PC-9 (cell line): ENCODE results near the gene BTAF1. TPM values are rescaled to one million over a fixed set of nuclear protein-coding genes. Genes with fewer than 3 reads are reported as not detected.

ENCODE experiments used
- BruUV-seq: library from RNA; stranded (reverse); fragments of 400-500 nt; replicated peaks from 2 replicates; lab custom pipeline; 2021; lab: Mats Ljungman, UMichigan
- CTCF ChIA-PET: fragments of 300-600 bp; sonication (Branson Sonifier 250); formaldehyde crosslinking; loops from one replicate; lab custom pipeline; 2022; ENCODE audit warnings: antibody characterized with exemption; lab: Charles Lee
- POLR2A ChIA-PET: fragments of 300-600 bp; sonication (Branson Sonifier 250); formaldehyde crosslinking; loops from one replicate; lab custom pipeline; 2022; ENCODE audit warnings: antibody characterized with exemption; ENCODE audit not compliant: unreplicated experiment; lab: Charles Lee
- DNase-seq, 2 experiments: peaks; one replicate each; pipeline versions ENCODE4 v3.0.0 to v3.0.0-alpha.2; 2015 to 2022; ENCODE audit warnings: mixed read lengths in 1 of 2
- H2AFZ ChIP-seq: fragments of 200-600 bp; sonication (generic); 2 replicates; pipeline ENCODE4 v1.8.1; 2017; ENCODE audit warnings: antibody characterized with exemption
- H3F3A ChIP-seq: fragments of 200-600 bp; sonication (generic); 2 replicates; pipeline ENCODE4 v1.8.1; 2017; ENCODE audit warnings: antibody characterized with exemption, mild to moderate bottlenecking, low read depth; ENCODE audit not compliant: insufficient read depth
- H3K27ac ChIP-seq: fragments of 200-600 bp; sonication (generic); 2 replicates; pipeline ENCODE4 v1.6.1; 2016; ENCODE audit warnings: mixed run types
- H3K27me3 ChIP-seq: fragments of 200-600 bp; sonication (generic); 2 replicates; pipeline ENCODE4 v1.6.1; 2016; ENCODE audit warnings: low read depth, mixed run types; ENCODE audit not compliant: insufficient read depth
- H3K36me3 ChIP-seq: fragments of 200-600 bp; sonication (generic); 2 replicates; pipeline ENCODE4 v1.6.1; 2016; ENCODE audit warnings: low read depth, mixed run types
- H3K4me1 ChIP-seq: fragments of 200-600 bp; sonication (generic); replicated peaks from 2 replicates; pipeline ENCODE4 v1.6.1; 2016; ENCODE audit warnings: mixed run types; ENCODE audit not compliant: insufficient read depth
- H3K4me2 ChIP-seq: fragments of 200-600 bp; sonication (generic); 2 replicates; pipeline ENCODE4 v1.6.1; 2017; ENCODE audit warnings: mixed run types
- H3K4me3 ChIP-seq: fragments of 200-600 bp; sonication (generic); 2 replicates; pipeline ENCODE4 v1.6.1; 2016; ENCODE audit warnings: mixed run types
- H3K79me2 ChIP-seq: fragments of 200-600 bp; sonication (generic); 2 replicates; pipeline ENCODE4 v1.6.1; 2017; ENCODE audit warnings: low read depth, mixed run types
- H3K9me2 ChIP-seq: fragments of 200-600 bp; sonication (generic); 2 replicates; pipeline ENCODE4 v1.8.1; 2017; ENCODE audit warnings: mild to moderate bottlenecking; ENCODE audit not compliant: insufficient read depth
- H3K9me3 ChIP-seq: fragments of 200-600 bp; sonication (generic); 2 replicates; pipeline ENCODE4 v1.8.1; 2016; ENCODE audit warnings: low read depth; ENCODE audit not compliant: insufficient read depth
- H4K20me1 ChIP-seq: fragments of 200-600 bp; sonication (generic); 2 replicates; pipeline ENCODE4 v1.8.1; 2017; ENCODE audit not compliant: insufficient read depth
- CTCF ChIP-seq: fragments of 200-600 bp; sonication (generic); conservative IDR thresholded peaks from 2 replicates; pipeline ENCODE4 v1.6.1; 2017; ENCODE audit warnings: mixed run types, antibody characterized with exemption, mild to moderate bottlenecking, moderate library complexity
- EZH2 ChIP-seq: fragments of 200-600 bp; sonication (generic); IDR thresholded peaks from 2 replicates; pipeline ENCODE4 v1.8.0; 2017; ENCODE audit warnings: antibody characterized with exemption, low read depth
- intact Hi-C: fragments of 100-400 bp; cut with micrococcal nuclease; formaldehyde crosslinking; loops from one replicate; pipeline ENCODE4 v1.10.0; 2022; ENCODE audit not compliant: unreplicated experiment
- total RNA-seq: library from RNA; stranded (reverse); gene quantifications from 2 replicates; pipeline ENCODE4 v1.2.3, GENCODE V29; 2021

BTAF1 gene
- total RNA-seq, 1 experiment from 2014 or later = 19.0 TPM

- BruUV-seq = no TSS peak
- Histone ChIP-seq H3F3A (no peaks in the 10 kb centered on the region), H3K4me2 (no peak overlapping the region), H3K9me3 (no peaks in the 10 kb centered on the region), H3K27me3 (no peaks in the 10 kb centered on the region), H4K20me1 (no peaks in the 10 kb centered on the region), H3K36me3 (peaks cover 15% of the 10 kb centered on the region; the same call in 1 of the 2 replicates), H3K9me2 (no peaks in the 10 kb centered on the region), H2AFZ (no peak overlapping the region), H3K79me2 (no peaks in the 10 kb centered on the region), H3K4me3 (no peak overlapping the region), H3K4me1 (no peaks in the 10 kb centered on the region), H3K27ac (no peak overlapping the region)
- ChIA-PET CTCF (interaction anchor here (0.6 kb wide), 1 partner anchor 416 kb away, joined by 11 read pairs; no protein-coding TSS in a partner anchor), POLR2A (no interaction called here)
- DNase-seq = no peak
- intact Hi-C loops = no loop called here
- TF ChIP-seq EZH2 (no peak), CTCF (no peak)
Observed at GRCh38 chr10:91980319-91980718, 56.7 kb downstream of the BTAF1 start.

- H3K4me1 ChIP-seq = no peaks in the 10 kb centered on the region
- no peaks in the 10 kb centered on the region for H3F3A ChIP-seq
- no peak overlapping the region for H3K27ac ChIP-seq
- H3K4me3 ChIP-seq = no peak overlapping the region
- no peak overlapping the region for H2AFZ ChIP-seq
- H3K9me2 ChIP-seq = no peaks in the 10 kb centered on the region
- BruUV-seq = no TSS peak
- H3K9me3 ChIP-seq = no peaks in the 10 kb centered on the region
- H3K79me2 ChIP-seq = no peaks in the 10 kb centered on the region
- TF ChIP-seq CTCF = no peak
- no peak for TF ChIP-seq EZH2
- ChIA-PET CTCF (no interaction called here), POLR2A (interaction anchor here (0.5 kb wide), 1 partner anchor 10 kb away, joined by 3 read pairs; no protein-coding TSS in a partner anchor)
- intact Hi-C loops = no loop called here
- H3K27me3 ChIP-seq = no peaks in the 10 kb centered on the region
- H3K4me2 ChIP-seq = no peak overlapping the region
- peaks cover 15% of the 10 kb centered on the region; the same call in 1 of the 2 replicates for H3K36me3 ChIP-seq
- no peaks in the 10 kb centered on the region for H4K20me1 ChIP-seq
- no peak for DNase-seq
Observed at GRCh38 chr10:91983416-91983815, 59.8 kb downstream of the BTAF1 start.

- CTCF ChIA-PET = no interaction called here
- no peak overlapping the region for H3K27ac ChIP-seq
- H3K9me2 ChIP-seq = no peaks in the 10 kb centered on the region
Observed at GRCh38 chr10:91987397-91988037, 63.9 kb downstream of the BTAF1 start.

More at GRCh38 chr10:91987397-91988037, 63.9 kb downstream of the BTAF1 start:
- no TSS peak for BruUV-seq
- no peak for TF ChIP-seq EZH2
- TF ChIP-seq CTCF = no peak
- H2AFZ ChIP-seq = no peak overlapping the region
- intact Hi-C loops = no loop called here
- no peaks in the 10 kb centered on the region for H3K27me3 ChIP-seq
- no peak overlapping the region for H3K4me2 ChIP-seq
- H3K79me2 ChIP-seq = no peaks in the 10 kb centered on the region
- POLR2A ChIA-PET = no interaction called here
- peaks cover 15% of the 10 kb centered on the region; the same call in 1 of the 2 replicates for H3K36me3 ChIP-seq
- H3K9me3 ChIP-seq = no peaks in the 10 kb centered on the region
- no peaks in the 10 kb centered on the region for H3F3A ChIP-seq
- no peaks in the 10 kb centered on the region for H3K4me1 ChIP-seq
- H3K4me3 ChIP-seq = no peak overlapping the region
- DNase-seq = no peak
- no peaks in the 10 kb centered on the region for H4K20me1 ChIP-seq
